SK-N-SH (cell line): ENCODE measurements around the gene MGAT5. TPM values are rescaled to one million over a fixed set of nuclear protein-coding genes. Genes with fewer than 3 reads are reported as not detected.

ENCODE experiments used
- CTCF ChIA-PET: fragments of 300-600, 350-600 bp; formaldehyde crosslinking; extraction: SDS; loops from one replicate; lab custom pipeline; 2021; lab: Yijun Ruan, JAX
- POLR2A ChIA-PET: fragments of 350-600 bp; sonication (Branson Sonifier 250); formaldehyde crosslinking; extraction: SDS; loops from one replicate; lab custom pipeline; 2020; ENCODE audit warnings: antibody characterized with exemption, inconsistent platforms; lab: Yijun Ruan, JAX
- DNase-seq: peaks from one replicate; pipeline ENCODE4 v3.0.0; 2012
- H2AFZ ChIP-seq: fragments of 200-600 bp; sonication (generic); 2 replicates; pipeline ENCODE4 v1.8.1; 2016; ENCODE audit warnings: antibody characterized with exemption, mild to moderate bottlenecking, low read depth
- H3F3A ChIP-seq: fragments of 200-600 bp; sonication (generic); replicated peaks from 2 replicates; pipeline ENCODE3; 2016; ENCODE audit warnings: antibody characterized with exemption, mild to moderate bottlenecking; ENCODE audit not compliant: insufficient read depth
- H3K27ac ChIP-seq, 2 experiments: fragments of 200-500 bp in 1 of 2; fragments of 200-600 bp in 1 of 2; sonication (Bioruptor generic) in 1 of 2; sonication (generic), shearing (Covaris generic) in 1 of 2; 2 replicates each; pipeline versions ENCODE4 v1.5.1 to v1.6.1; 2014 to 2016; ENCODE audit warnings: low read depth in 2 of 2, inconsistent platforms in 1 of 2, low read length in 1 of 2, mild to moderate bottlenecking in 1 of 2, mixed read lengths in 1 of 2
- H3K27me3 ChIP-seq: fragments of 200-600 bp; sonication (generic), shearing (Covaris generic); 2 replicates; pipeline ENCODE4 v1.6.1; 2016; ENCODE audit warnings: mixed run types; ENCODE audit not compliant: insufficient read depth
- H3K36me3 ChIP-seq, 2 experiments: fragments of 200-500 bp in 1 of 2; fragments of 200-600 bp in 1 of 2; sonication (Bioruptor generic) in 1 of 2; sonication (generic) in 1 of 2; replicated peaks in 1 of 2; 2 replicates each; pipeline versions ENCODE3 to v1.5.1; 2014 to 2016; ENCODE audit warnings: low read length in 1 of 2, mild to moderate bottlenecking in 1 of 2; ENCODE audit not compliant: insufficient read depth in 2 of 2, control insufficient read depth in 1 of 2
- H3K4me1 ChIP-seq, 2 experiments: fragments of 200-500 bp in 1 of 2; fragments of 200-600 bp in 1 of 2; sonication (Bioruptor generic) in 1 of 2; sonication (generic), shearing (Covaris generic) in 1 of 2; 2 replicates each; pipeline versions ENCODE4 v1.5.1 to v1.6.1; 2014 to 2016; ENCODE audit warnings: low read depth in 1 of 2, low read length in 1 of 2, mixed run types in 1 of 2; ENCODE audit not compliant: insufficient read depth in 2 of 2, control insufficient read depth in 1 of 2
- H3K4me2 ChIP-seq: fragments of 200-600 bp; sonication (generic), shearing (Covaris generic); 2 replicates; pipeline ENCODE4 v1.6.1; 2017; ENCODE audit warnings: mixed run types
- H3K4me3 ChIP-seq, 2 experiments: fragments of 200-500 bp in 1 of 2; fragments of 200-600 bp in 1 of 2; sonication (Bioruptor generic) in 1 of 2; sonication (generic), shearing (Covaris generic) in 1 of 2; 2 replicates each; pipeline versions ENCODE4 v1.5.1 to v1.8.1; 2014 to 2016; ENCODE audit warnings: low read depth in 2 of 2, inconsistent platforms in 1 of 2, low read length in 1 of 2, mild to moderate bottlenecking in 1 of 2, mixed read lengths in 1 of 2, moderate library complexity in 1 of 2
- H3K79me2 ChIP-seq: fragments of 200-600 bp; sonication (generic); 2 replicates; pipeline ENCODE4 v1.8.1; 2017; ENCODE audit warnings: mild to moderate bottlenecking; ENCODE audit not compliant: insufficient read depth
- H3K9ac ChIP-seq: fragments of 200-600 bp; sonication (generic); 2 replicates; pipeline ENCODE4 v1.6.1; 2017; ENCODE audit warnings: mixed run types
- H3K9me2 ChIP-seq: fragments of 200-600 bp; sonication (generic); 2 replicates; pipeline ENCODE4 v1.6.1; 2017; ENCODE audit warnings: mixed run types
- H3K9me3 ChIP-seq: fragments of 200-600 bp; sonication (generic); 2 replicates; pipeline ENCODE4 v1.6.1; 2017; ENCODE audit warnings: mixed run types, mild to moderate bottlenecking, moderate library complexity
- H4K20me1 ChIP-seq: fragments of 200-600 bp; sonication (generic); 2 replicates; pipeline ENCODE4 v1.6.1; 2017; ENCODE audit warnings: mild to moderate bottlenecking, mixed run types; ENCODE audit not compliant: insufficient read depth
- EZH2phosphoT487 ChIP-seq: fragments of 200-600 bp; sonication (generic); IDR thresholded peaks from 2 replicates; pipeline ENCODE4 v1.6.1; 2017; ENCODE audit warnings: low read depth, mixed run types, mild to moderate bottlenecking, antibody characterized with exemption, moderate library complexity, borderline replicate concordance
- GATA2 ChIP-seq: sonication (generic); formaldehyde crosslinking; IDR thresholded peaks from 2 replicates; pipeline ENCODE4 v1.5.0; 2020; ENCODE audit warnings: mild to moderate bottlenecking, missing genetic modification reagents
- MXI1 ChIP-seq: IDR thresholded peaks from 2 replicates; pipeline ENCODE4 v1.6.1; 2012; ENCODE audit warnings: mild to moderate bottlenecking, low read depth, low read length, improper control_type of control experiment
- NRF1 ChIP-seq: IDR thresholded peaks from 2 replicates; pipeline ENCODE4 v1.6.1; 2012; ENCODE audit warnings: low read depth, mild to moderate bottlenecking, low read length
- RFX5 ChIP-seq: IDR thresholded peaks from 2 replicates; pipeline ENCODE4 v1.6.1; 2012; ENCODE audit warnings: mild to moderate bottlenecking, improper control_type of control experiment, low read length
- TCF12 ChIP-seq: IDR thresholded peaks from 2 replicates; pipeline ENCODE4 v1.4.0; 2012
- USF1 ChIP-seq: IDR thresholded peaks from 2 replicates; pipeline ENCODE4 v1.4.0; 2012; ENCODE audit warnings: low read depth, borderline replicate concordance
- YY1 ChIP-seq: IDR thresholded peaks from 2 replicates; pipeline ENCODE4 v1.4.0; 2012; ENCODE audit warnings: low read depth, mild to moderate bottlenecking
- WGBS: methylation state at CpG from one replicate; pipeline ENCODE4 v1.1.6; 2017; ENCODE audit warnings: low lambda C conversion rate; 5-methylcytosine and 5-hydroxymethylcytosine counted together
- polyA plus RNA-seq, 3 experiments: library from polyadenylated mRNA; depleted of rRNA; stranded (reverse); fragments of >200 nt; gene quantifications; 2 replicates each; pipeline ENCODE4 v1.2.3, GENCODE V29; 2012
- TF ChIP-seq, protein P1 (sequence below): IDR thresholded peaks from 2 replicates; pipeline ENCODE4 v1.6.1; 2012; ENCODE audit warnings: mild to moderate bottlenecking, low read depth, low read length, moderate library complexity
- TF ChIP-seq, protein P2 (sequence below): IDR thresholded peaks from 2 replicates; pipeline ENCODE4; 2012

MGAT5 gene
- polyA plus RNA-seq, 1 of the 3 experiments (the other 2 are of a cell fraction) = 18.2 TPM

- H3K4me3 ChIP-seq = no peak overlapping the region
- H3K79me2 ChIP-seq = no peaks in the 10 kb centered on the region
- H3K9ac ChIP-seq = no peak overlapping the region
- no peaks in the 10 kb centered on the region for H3K9me2 ChIP-seq
- no peak for DNase-seq
- peaks cover 0 to 14% of the 10 kb centered on the region in 2 experiments; a peak in 1 of 4 replicates for H3K4me1 ChIP-seq
- CTCF ChIA-PET = interaction anchor here (0.8 to 3.7 kb wide), 2 partner anchors 315 to 441 kb away, joined by 3 to 22 read pairs; no protein-coding TSS in a partner anchor
- no peaks in the 10 kb centered on the region for H3K9me3 ChIP-seq
- H2AFZ ChIP-seq = no peak overlapping the region
- peaks cover 0 to 2% of the 10 kb centered on the region in 2 experiments for H3K36me3 ChIP-seq
- no peaks in the 10 kb centered on the region for H4K20me1 ChIP-seq
- H3K27ac ChIP-seq = no peak overlapping the region; a peak in 1 of 4 replicates
- POLR2A ChIA-PET = no interaction called here
- 90% methylated on average over 18 of the region's 18 CpGs for WGBS
- H3F3A ChIP-seq = no peaks in the 10 kb centered on the region
- no peaks in the 10 kb centered on the region for H3K27me3 ChIP-seq
- TF ChIP-seq YY1 (no peak), USF1 (no peak), NRF1 (no peak)
- no peak overlapping the region for H3K4me2 ChIP-seq
These were observed 204.0 kb downstream of the MGAT5 start for GRCh38 chr2:134457765-134458472.

- Histone ChIP-seq H3K9me2 (no peaks in the 10 kb centered on the region), H3F3A (no peaks in the 10 kb centered on the region), H3K4me3 (no peak overlapping the region), H3K36me3 (peaks cover 0 to 2% of the 10 kb centered on the region in 2 experiments), H3K9me3 (no peaks in the 10 kb centered on the region), H3K4me1 (peaks cover 0 to 14% of the 10 kb centered on the region in 2 experiments; a peak in 1 of 4 replicates), H3K79me2 (no peaks in the 10 kb centered on the region), H3K9ac (no peak overlapping the region), H3K27ac (no peak overlapping the region), H2AFZ (no peak overlapping the region), H4K20me1 (no peaks in the 10 kb centered on the region), H3K4me2 (no peak overlapping the region), H3K27me3 (no peaks in the 10 kb centered on the region)
- DNase-seq = no peak
- ChIA-PET POLR2A (no interaction called here), CTCF (interaction anchor here (0.6 to 3.7 kb wide), 4 partner anchors 33 to 647 kb away, joined by 3 to 22 read pairs (median 3); no protein-coding TSS in a partner anchor)
- WGBS = 88% methylated on average over 6 of the region's 6 CpGs
- TF ChIP-seq TCF12 = no peak
- TF ChIP-seq, protein P1, sequence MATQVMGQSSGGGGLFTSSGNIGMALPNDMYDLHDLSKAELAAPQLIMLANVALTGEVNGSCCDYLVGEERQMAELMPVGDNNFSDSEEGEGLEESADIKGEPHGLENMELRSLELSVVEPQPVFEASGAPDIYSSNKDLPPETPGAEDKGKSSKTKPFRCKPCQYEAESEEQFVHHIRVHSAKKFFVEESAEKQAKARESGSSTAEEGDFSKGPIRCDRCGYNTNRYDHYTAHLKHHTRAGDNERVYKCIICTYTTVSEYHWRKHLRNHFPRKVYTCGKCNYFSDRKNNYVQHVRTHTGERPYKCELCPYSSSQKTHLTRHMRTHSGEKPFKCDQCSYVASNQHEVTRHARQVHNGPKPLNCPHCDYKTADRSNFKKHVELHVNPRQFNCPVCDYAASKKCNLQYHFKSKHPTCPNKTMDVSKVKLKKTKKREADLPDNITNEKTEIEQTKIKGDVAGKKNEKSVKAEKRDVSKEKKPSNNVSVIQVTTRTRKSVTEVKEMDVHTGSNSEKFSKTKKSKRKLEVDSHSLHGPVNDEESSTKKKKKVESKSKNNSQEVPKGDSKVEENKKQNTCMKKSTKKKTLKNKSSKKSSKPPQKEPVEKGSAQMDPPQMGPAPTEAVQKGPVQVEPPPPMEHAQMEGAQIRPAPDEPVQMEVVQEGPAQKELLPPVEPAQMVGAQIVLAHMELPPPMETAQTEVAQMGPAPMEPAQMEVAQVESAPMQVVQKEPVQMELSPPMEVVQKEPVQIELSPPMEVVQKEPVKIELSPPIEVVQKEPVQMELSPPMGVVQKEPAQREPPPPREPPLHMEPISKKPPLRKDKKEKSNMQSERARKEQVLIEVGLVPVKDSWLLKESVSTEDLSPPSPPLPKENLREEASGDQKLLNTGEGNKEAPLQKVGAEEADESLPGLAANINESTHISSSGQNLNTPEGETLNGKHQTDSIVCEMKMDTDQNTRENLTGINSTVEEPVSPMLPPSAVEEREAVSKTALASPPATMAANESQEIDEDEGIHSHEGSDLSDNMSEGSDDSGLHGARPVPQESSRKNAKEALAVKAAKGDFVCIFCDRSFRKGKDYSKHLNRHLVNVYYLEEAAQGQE = no peak
- TF ChIP-seq MXI1 = no peak
- TF ChIP-seq GATA2 (CRISPR knock-in tag) = no peak
- TF ChIP-seq, protein P2, sequence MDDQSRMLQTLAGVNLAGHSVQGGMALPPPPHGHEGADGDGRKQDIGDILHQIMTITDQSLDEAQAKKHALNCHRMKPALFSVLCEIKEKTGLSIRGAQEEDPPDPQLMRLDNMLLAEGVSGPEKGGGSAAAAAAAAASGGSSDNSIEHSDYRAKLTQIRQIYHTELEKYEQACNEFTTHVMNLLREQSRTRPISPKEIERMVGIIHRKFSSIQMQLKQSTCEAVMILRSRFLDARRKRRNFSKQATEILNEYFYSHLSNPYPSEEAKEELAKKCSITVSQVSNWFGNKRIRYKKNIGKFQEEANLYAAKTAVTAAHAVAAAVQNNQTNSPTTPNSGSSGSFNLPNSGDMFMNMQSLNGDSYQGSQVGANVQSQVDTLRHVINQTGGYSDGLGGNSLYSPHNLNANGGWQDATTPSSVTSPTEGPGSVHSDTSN = no peak
- no peak for TF ChIP-seq RFX5
- TF ChIP-seq EZH2phosphoT487 = no peak
These were observed 204.6 kb downstream of the MGAT5 start for GRCh38 chr2:134458473-134458853.
